GM12875 (cell line): Measurements from ENCODE around the gene SSH3.

Source experiments
- H3K4me3 ChIP-seq: one replicate; pipeline ENCODE4 v1.5.1; 2011; ENCODE audit warnings: low read depth, low read length, control low read depth
- CTCF ChIP-seq: IDR thresholded peaks from 2 replicates; pipeline ENCODE4 v1.5.1; 2011; ENCODE audit warnings: low read depth, mild to moderate bottlenecking, control low read depth, inconsistent platforms, low read length, moderate library complexity, borderline replicate concordance; ENCODE audit not compliant: insufficient read depth

Gene SSH3

GRCh38 chr11:67323526-67323925, 20.2 kb downstream of the SSH3 start:
- TF ChIP-seq CTCF: no peak
- no peak overlapping the region for H3K4me3 ChIP-seq

DNA sequence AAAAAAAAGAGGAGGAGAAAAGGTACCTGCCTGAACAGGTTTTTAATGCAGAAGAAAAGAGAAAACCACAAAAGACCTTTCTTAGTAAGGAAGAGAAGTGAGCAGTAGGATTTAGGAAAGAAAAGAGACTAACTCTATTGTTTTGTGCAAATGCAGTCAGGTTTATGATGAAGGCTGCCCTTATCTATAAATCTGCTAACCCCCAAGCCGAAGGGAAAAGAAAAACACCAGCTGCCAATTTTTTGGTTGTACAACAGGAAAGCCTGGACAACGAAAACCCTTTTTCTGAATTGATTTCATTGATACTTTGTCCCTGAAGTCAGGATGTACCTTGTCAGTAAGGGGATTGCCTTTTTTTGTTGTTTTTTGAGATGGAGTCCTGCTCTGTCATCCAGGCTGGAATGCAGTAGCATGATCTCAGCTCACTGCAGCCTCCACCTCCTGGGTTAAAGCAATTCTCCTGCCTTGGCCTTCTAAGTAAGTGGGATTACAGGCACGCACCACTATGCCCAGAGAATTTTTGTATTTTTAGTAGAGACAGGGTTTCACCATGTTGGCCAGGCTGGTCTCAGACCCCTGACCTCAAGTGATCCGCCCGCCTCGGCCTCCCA, 28.9 kb downstream of the SSH3 start:
- no peak for TF ChIP-seq CTCF

GRCh38 chr11:67337257-67337656, 33.9 kb downstream of the SSH3 start:
- TF ChIP-seq CTCF: no peak
- no peak overlapping the region for H3K4me3 ChIP-seq

More for the DNA sequence above, 28.9 kb downstream of the SSH3 start:
- no peak overlapping the region for H3K4me3 ChIP-seq

- no peak overlapping the region for H3K4me3 ChIP-seq
- TF ChIP-seq CTCF: no peak
These were observed 40.9 kb downstream of the SSH3 start for GRCh38 chr11:67344264-67344663.

- H3K4me3 ChIP-seq: no peak overlapping the region
- TF ChIP-seq CTCF: no peak
These were observed 42.1 kb downstream of the SSH3 start for GRCh38 chr11:67345247-67345919.

DNA sequence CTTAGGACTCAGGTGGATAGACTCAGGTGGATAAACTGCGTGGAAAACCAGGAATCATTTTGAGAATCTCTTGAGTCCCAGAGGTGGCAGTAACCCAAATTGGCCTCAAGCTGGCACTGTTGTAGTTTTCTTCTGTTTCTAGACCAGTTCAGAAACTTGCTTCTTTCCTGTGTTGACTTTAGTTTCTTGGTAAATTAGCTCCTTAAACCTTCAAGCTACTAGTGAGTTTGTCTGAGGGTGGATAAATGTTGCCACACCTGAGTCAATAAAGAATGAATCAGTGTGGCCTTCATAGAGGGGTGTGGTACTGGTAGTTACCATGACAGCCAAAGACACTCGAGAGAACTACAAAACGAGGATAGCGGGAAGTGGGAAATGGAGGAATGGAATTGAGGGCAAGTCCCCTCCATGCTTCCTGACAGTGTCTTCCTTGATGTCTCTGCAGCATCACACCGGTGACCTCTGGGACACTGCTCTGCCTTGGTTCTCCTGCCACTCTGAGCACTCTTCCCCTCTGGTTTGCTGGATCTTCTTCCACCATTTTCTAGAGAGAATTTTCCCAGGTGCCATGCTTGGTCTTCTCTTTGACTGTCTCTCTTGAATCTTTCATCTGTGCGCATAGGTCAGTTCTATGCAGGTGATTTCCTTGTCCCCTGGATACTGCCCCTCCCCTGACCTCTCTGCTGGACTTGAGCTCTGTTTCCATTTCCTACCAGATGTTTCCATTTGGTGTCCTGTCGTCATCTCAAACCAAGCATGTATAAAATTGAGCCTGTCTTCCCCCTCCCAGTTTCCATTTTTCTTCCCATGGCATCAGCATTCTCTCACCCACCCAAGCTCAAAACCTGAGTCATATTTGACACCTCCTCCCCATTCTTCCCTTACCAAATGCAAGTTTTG, 42.8 kb downstream of the SSH3 start:
- peak; percentile 85 for TF ChIP-seq CTCF
- no peak overlapping the region for H3K4me3 ChIP-seq
